Effector memory CD8-positive, alpha-beta T cell (primary cell): Measurements from ENCODE around the gene DHX9.
"Not testable (repeated sequence)": the region's sequence is repeated elsewhere in the genome, so short reads cannot be mapped to it uniquely, and the experiment has no call there.

Source experiments
- ATAC-seq: fragments of 150-1000 bp; cut with Tn5 transposase; replicated peaks from 2 replicates; pipeline ENCODE4 v1.10.0; 2021; ENCODE audit warnings: mild to moderate bottlenecking, moderate library complexity
- DNase-seq, 3 experiments: peaks; one replicate each; pipeline ENCODE4 v3.0.0; 2021
- H3K27ac Mint-ChIP-seq, 2 donors: one replicate each; pipeline ENCODE4 v1.8.0; 2022; ENCODE audit warnings: mild to moderate bottlenecking in 2 of 2, mixed read lengths in 2 of 2, moderate library complexity in 2 of 2
- H3K27me3 Mint-ChIP-seq, 2 donors: one replicate each; pipeline ENCODE4 v1.8.0; 2022; ENCODE audit warnings: mixed read lengths in 2 of 2
- H3K36me3 Mint-ChIP-seq: one replicate; pipeline ENCODE4 v1.8.0; 2022; ENCODE audit warnings: mild to moderate bottlenecking, moderate library complexity, mixed read lengths; ENCODE audit not compliant: insufficient read depth
- H3K4me1 Mint-ChIP-seq, 2 donors: one replicate each; pipeline ENCODE4 v1.8.0; 2022; ENCODE audit warnings: low read depth in 2 of 2, mixed read lengths in 2 of 2
- H3K4me3 Mint-ChIP-seq, 2 donors: one replicate each; pipeline ENCODE4 v1.8.0; 2022; ENCODE audit warnings: mild to moderate bottlenecking in 2 of 2, mixed read lengths in 2 of 2, moderate library complexity in 2 of 2
- H3K9me3 Mint-ChIP-seq, 2 donors: one replicate each; pipeline ENCODE4 v1.8.0; 2022; ENCODE audit warnings: mixed read lengths in 2 of 2

Gene DHX9

DNA sequence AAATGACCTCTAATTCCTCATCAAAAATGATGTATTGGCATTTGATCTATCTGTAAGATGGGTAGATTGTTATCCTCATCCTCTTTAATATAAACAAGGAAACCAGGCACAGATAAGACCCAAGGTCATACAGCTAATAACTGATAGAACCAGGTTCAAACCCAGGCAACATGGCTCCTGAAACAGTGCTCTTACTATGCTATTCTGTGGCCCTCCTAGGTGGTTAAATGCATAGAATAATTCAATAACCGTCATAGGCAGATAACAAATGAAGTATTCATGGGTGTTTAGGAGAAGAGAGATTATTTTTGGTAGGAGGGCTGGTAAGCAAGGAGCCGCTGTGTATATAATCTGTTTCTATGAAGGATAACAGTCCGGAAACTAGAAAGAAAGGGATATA is 46.4 kb downstream of the DHX9 start:
- no peak for ATAC-seq
- Mint-ChIP-seq H3K4me1 (peaks cover 14 to 31% of the 10 kb centered on the region in 2 donors), H3K36me3 (peaks cover 87% of the 10 kb centered on the region), H3K27me3 (no peaks in the 10 kb centered on the region), H3K9me3 (no peaks in the 10 kb centered on the region), H3K4me3 (no peak overlapping the region), H3K27ac (no peak overlapping the region)
- DNase-seq, result no peak

DNA sequence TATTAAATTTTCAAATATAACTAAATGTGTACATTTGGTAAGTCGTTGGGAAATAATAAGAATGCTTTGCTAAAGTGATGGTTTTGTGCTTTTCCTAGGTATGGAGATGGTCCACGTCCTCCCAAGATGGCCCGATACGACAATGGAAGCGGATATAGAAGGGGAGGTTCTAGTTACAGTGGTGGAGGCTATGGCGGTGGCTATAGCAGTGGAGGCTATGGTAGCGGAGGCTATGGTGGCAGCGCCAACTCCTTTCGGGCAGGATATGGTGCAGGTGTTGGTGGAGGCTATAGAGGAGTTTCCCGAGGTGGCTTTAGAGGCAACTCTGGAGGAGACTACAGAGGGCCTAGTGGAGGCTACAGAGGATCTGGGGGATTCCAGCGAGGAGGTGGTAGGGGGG is 47.8 kb downstream of the DHX9 start:
- H3K27ac Mint-ChIP-seq, result peak overlapping the region in 1 of 2 donors; percentile 49
- ATAC-seq (no peak), DNase-seq (no peak)
- H3K4me3 Mint-ChIP-seq, result no peak overlapping the region
- H3K9me3 Mint-ChIP-seq, result no peaks in the 10 kb centered on the region
- H3K36me3 Mint-ChIP-seq, result peaks cover 73% of the 10 kb centered on the region
- no peaks in the 10 kb centered on the region for H3K27me3 Mint-ChIP-seq
- peaks cover 14 to 35% of the 10 kb centered on the region in 2 donors for H3K4me1 Mint-ChIP-seq

DNA sequence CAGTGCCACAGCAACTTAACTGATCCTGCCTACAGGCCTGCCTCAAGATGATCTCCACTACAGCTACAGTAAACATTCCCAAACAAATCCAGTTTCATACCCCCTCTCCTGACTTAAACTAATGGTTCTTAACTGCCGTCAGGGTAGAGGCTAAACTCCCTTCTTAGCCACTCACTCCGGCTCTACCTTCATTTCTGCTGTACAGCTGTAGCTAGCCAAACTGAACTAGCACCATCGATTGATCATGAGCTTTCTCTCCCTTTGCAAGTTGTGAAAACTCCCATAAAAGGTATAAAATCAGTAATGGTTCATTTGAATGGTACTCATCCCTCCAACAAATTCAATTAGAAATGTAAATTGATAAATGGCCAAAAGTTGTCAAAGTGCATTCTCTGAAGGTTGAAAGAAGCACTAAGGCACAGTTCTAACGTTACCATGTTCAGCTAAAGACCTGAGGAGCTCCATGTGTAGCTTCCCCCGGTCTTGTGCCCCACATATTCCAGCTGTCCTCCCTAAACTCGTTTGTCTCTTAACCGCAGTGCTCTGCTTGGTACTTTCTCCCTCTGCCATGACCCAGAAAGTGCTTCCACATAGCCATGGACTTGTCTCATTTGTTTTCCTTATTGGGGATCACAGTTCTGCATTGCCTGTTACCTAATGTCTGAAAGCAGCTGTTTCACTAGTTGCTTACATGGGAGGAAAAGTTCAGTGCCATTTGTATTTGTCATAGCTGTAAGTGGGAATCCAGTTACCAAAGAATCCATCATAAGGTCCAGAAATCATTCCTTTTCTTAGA is 49.8 kb downstream of the DHX9 start:
- DNase-seq (no peak), ATAC-seq (no peak)
- H3K4me1 Mint-ChIP-seq, result peaks cover 14 to 35% of the 10 kb centered on the region in 2 donors
- H3K4me3 Mint-ChIP-seq, result no peak overlapping the region
- no peaks in the 10 kb centered on the region for H3K9me3 Mint-ChIP-seq
- peaks cover 0 to 6% of the 10 kb centered on the region in 2 donors for H3K27me3 Mint-ChIP-seq
- H3K36me3 Mint-ChIP-seq, result peaks cover 54% of the 10 kb centered on the region
- H3K27ac Mint-ChIP-seq, result peak overlapping the region; percentile 50 to 88

DNA sequence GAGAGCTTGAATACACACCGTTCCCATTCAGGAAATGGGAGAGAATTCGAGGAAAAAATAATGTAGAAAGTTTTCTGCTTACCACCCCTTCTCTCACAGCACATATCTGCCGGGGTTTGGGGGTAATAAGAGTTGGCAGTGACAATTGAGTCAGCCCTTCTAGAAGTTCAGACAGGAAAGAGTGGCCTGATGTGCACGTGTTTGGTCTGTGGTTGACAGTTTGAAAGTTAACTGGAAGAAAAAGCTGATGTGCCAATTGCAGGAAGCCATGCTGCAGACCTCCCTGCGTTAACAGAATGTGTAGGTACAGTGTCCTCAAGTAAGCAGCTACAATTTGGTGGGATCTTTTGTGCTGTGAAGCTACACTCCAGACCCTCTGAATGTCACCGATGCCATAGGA is 50.9 kb downstream of the DHX9 start:
- Mint-ChIP-seq H3K4me3 (peak overlapping the region in 1 of 2 donors; percentile 13), H3K27me3 (peaks cover 7 to 17% of the 10 kb centered on the region in 2 donors), H3K27ac (peak overlapping the region; percentile 50 to 88), H3K9me3 (no peaks in the 10 kb centered on the region), H3K4me1 (peaks cover 14 to 35% of the 10 kb centered on the region in 2 donors), H3K36me3 (peaks cover 43% of the 10 kb centered on the region)
- DNase-seq, result peak; percentile 6 to 36 (median 8)
- ATAC-seq, result peak; percentile 91

DNA sequence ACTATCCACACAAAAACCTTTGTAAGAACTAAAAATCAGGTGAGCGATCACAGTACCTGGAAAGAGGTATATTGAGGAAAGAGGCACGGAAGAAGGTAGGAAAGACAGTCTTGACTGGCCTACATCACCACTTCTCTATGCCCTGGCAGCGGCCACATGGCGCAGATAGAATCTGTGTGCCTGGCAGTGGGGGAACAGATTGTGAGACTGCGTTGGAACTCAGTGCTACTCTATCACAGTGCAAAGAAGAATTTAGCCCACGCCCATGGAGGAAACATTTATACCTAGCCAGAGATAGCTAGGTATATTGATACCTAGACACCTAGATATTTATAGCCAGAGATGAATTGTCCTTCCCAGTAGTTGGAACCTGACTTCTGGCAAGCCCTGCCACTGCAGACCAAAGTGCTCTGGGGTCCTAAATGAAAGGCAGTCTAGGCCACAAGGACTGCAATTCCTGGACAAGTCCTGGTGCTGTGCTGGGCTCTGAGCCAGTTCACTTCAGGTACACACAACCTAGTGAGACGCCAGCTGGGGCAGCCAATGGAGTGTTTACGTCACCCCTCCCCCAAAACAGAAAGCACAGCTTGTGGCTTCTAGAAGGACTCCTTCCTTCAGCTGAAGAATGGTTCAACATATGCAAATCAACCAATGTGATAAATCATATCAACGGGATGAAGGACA is 51.9 kb downstream of the DHX9 start:
- peaks cover 7 to 20% of the 10 kb centered on the region in 2 donors for H3K27me3 Mint-ChIP-seq
- ATAC-seq (no peak), DNase-seq (no peak)
- peak overlapping the region in 1 of 2 donors; percentile 88 for H3K27ac Mint-ChIP-seq
- peaks cover 14 to 26% of the 10 kb centered on the region in 2 donors for H3K4me1 Mint-ChIP-seq
- H3K36me3 Mint-ChIP-seq, result peaks cover 33% of the 10 kb centered on the region
- H3K4me3 Mint-ChIP-seq, result no peak overlapping the region
- H3K9me3 Mint-ChIP-seq, result no peaks in the 10 kb centered on the region

DNA sequence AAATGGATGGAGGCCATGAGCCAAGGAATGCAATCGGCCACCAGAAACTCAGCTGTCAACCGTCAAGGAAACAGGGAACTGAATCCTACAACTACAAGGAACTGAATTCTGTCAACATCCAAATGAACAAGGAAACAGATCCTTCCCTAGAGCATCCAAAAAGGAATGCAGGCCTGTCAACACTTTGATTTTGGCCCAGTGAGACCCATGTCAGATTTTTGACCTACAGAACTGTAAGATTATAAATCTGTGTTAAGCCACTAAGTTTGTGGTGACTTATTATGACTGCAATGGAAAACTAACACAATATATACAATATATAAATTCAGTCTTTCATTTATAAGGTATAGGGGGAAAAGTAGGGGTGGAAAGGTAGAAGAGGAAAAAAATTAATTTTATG is 58.5 kb downstream of the DHX9 start:
- DNase-seq, result no peak
- H3K4me3 Mint-ChIP-seq, result no peak overlapping the region
- no peaks in the 10 kb centered on the region for H3K9me3 Mint-ChIP-seq
- H3K27ac Mint-ChIP-seq, result no peak overlapping the region
- no peak for ATAC-seq
- peaks cover 7 to 20% of the 10 kb centered on the region in 2 donors for H3K27me3 Mint-ChIP-seq
- no peaks in the 10 kb centered on the region for H3K4me1 Mint-ChIP-seq
- H3K36me3 Mint-ChIP-seq, result no peaks in the 10 kb centered on the region

DNA sequence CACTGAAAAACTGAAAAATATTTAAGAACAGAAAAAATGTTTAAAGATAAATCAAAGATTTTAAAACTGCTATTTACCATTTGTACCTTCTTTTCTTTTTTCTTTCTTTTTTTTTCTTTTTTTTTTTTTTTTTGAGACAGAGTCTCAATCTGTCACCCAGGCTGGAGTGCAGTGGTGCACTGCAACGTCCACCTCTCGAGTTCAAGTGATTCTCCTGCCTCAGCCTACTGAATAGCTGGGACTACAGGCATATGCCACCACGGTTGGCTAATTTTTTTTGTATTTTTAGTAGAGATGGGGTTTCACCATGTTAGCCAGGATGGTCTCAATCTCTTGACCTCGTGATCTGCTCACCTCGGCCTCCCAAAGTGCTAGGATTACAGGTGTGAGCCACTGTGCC is 62.8 kb downstream of the DHX9 start:
- not testable (repeated sequence) for ATAC-seq, H3K4me3 Mint-ChIP-seq, H3K4me1 Mint-ChIP-seq, H3K9me3 Mint-ChIP-seq, H3K27me3 Mint-ChIP-seq, DNase-seq, H3K36me3 Mint-ChIP-seq, H3K27ac Mint-ChIP-seq

DNA sequence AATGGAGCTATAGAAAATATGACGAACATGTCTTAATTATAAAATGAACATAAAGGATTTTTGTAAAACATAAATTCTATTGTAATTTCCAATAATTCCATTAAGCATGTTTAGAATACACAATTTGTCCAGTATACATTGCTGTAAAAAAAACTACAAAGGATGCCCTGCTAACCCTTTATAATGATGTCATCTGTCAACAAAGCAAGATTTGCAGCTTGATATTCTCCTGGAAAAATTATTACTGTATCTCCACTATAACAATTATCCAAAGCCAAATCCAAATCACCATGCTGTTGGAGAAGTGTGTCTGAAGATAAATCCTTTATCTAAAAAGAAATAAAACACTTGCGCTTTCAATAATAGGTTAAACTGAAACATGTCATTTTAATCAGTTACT is 66.2 kb downstream of the DHX9 start:
- H3K4me3 Mint-ChIP-seq, result no peak overlapping the region
- peaks cover 0 to 3% of the 10 kb centered on the region in 2 donors for H3K4me1 Mint-ChIP-seq
- ATAC-seq, result no peak

DNA sequence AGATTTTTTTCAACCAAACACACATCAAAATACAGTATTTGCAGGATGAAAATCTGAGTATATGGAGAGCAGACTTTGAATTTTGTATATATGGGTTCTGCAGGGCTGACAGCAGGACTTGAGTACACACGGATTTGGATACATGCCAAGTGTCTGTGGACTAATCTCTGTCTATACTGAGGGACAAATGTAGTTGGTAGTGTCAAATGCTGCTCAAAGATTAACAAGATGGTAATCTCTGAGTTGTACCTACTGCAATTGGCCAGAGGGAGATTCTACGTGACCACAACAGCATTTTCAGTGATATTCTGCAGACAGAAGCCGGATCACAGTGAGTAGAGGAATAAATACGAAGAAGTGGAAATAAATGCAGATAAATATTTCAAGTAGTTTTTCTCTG is 70.4 kb downstream of the DHX9 start:
- H3K4me1 Mint-ChIP-seq, result no peaks in the 10 kb centered on the region
- ATAC-seq (no peak), DNase-seq (no peak)
- no peaks in the 10 kb centered on the region for H3K36me3 Mint-ChIP-seq
- no peaks in the 10 kb centered on the region for H3K9me3 Mint-ChIP-seq
- peaks cover 15 to 21% of the 10 kb centered on the region in 2 donors for H3K27me3 Mint-ChIP-seq
- H3K27ac Mint-ChIP-seq, result no peak overlapping the region
- no peak overlapping the region for H3K4me3 Mint-ChIP-seq

More for the DNA sequence above, 66.2 kb downstream of the DHX9 start:
- Mint-ChIP-seq H3K27ac (no peak overlapping the region), H3K9me3 (no peaks in the 10 kb centered on the region), H3K36me3 (no peaks in the 10 kb centered on the region), H3K27me3 (peaks cover 15 to 16% of the 10 kb centered on the region in 2 donors)
- no peak for DNase-seq

DNA sequence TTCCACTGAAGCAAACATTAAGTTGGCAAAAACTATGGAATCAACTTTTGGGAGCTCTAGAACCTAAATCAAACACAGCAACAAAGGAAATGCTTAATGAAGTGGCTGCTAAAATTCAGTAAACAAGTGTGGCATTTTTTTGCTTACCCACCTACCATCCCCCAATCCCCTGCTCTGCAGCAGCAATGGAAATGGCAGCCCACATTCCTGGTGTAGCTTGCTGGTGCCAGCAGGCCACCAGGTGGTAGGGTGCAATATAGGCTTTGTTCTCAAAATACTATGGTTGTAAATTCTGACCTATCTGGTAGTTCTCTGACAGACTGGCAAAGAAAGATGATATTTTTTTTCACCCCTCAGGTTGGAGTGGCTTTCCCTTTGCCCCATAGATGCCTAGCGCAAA is 71.0 kb downstream of the DHX9 start:
- peaks cover 15 to 21% of the 10 kb centered on the region in 2 donors for H3K27me3 Mint-ChIP-seq
- no peak overlapping the region for H3K27ac Mint-ChIP-seq
- no peak overlapping the region for H3K4me3 Mint-ChIP-seq
- H3K9me3 Mint-ChIP-seq, result no peaks in the 10 kb centered on the region
- H3K36me3 Mint-ChIP-seq, result no peaks in the 10 kb centered on the region
- no peaks in the 10 kb centered on the region for H3K4me1 Mint-ChIP-seq
- DNase-seq (no peak), ATAC-seq (no peak)

DNA sequence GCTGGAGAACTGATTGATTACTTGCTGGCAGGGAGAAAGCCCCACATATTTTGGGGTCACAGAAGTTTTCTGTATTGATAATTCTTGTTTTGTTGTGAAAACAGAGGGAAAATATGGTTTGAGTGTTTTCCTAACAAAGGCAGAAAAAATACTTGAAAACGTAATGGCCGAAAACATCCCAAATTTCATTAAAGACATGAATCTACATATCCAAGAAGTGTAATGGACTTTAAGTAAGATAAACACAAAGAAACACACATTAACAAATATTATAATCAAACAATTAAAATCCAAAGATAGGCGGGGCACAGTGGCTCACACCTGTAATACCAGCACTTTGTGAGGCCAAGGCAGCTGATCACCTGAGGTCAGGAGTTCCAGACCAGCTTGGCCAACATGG is 74.3 kb downstream of the DHX9 start:
- Mint-ChIP-seq H3K4me1 (no peaks in the 10 kb centered on the region), H3K36me3 (no peaks in the 10 kb centered on the region), H3K4me3 (no peak overlapping the region), H3K9me3 (no peaks in the 10 kb centered on the region), H3K27ac (no peak overlapping the region), H3K27me3 (peaks cover 32 to 40% of the 10 kb centered on the region in 2 donors)
- ATAC-seq, result no peak
- no peak for DNase-seq

DNA sequence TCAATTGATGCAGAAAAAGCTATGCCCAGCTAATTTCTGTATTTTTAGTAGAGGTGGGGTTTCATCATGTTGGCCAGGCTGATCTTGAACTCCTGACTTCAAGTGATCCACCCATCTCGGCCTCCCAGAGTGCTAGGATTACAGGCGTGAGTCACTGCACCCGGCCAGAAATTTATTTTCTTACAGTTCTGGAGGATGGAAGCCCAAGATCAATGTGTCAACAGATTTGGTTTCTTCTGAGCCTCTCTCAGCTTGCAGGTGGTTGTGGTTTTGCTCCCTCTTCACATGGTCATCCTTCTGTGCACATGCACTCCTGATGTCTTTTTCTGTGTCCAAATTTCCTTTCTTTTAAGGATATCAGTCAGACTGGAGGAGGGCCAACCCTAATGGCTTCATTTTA is 78.2 kb downstream of the DHX9 start:
- Mint-ChIP-seq H3K9me3 (no peaks in the 10 kb centered on the region), H3K36me3 (no peaks in the 10 kb centered on the region), H3K27ac (no peak overlapping the region), H3K4me3 (no peak overlapping the region), H3K4me1 (no peaks in the 10 kb centered on the region), H3K27me3 (peaks cover 52 to 56% of the 10 kb centered on the region in 2 donors)
- DNase-seq (no peak), ATAC-seq (no peak)

DNA sequence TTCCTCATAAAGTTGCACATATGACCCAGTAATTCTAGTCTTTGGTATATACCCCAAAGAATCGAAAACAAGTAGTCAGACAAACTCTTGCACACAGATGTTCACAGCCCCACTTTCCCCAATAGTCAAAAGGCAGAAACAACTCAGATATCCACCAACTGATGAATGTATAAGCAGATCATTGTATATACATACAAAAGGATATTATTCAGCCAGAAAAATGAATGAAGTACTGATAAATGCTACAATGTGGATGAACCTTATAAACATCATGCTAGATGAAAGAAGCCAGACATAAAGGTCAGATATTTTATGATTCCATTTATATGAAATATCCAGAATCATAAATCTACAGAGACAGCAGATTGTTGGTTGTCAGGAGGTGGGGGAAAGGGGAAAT is 86.5 kb downstream of the DHX9 start:
- Mint-ChIP-seq H3K9me3 (no peaks in the 10 kb centered on the region), H3K4me1 (peaks cover 0 to 3% of the 10 kb centered on the region in 2 donors), H3K36me3 (no peaks in the 10 kb centered on the region), H3K4me3 (no peak overlapping the region), H3K27me3 (peaks cover 14 to 25% of the 10 kb centered on the region in 2 donors), H3K27ac (no peak overlapping the region)
- DNase-seq (no peak), ATAC-seq (no peak)
